CD4-positive, alpha-beta T cell treated with Interleukin-10 for 1 hour (primary cell): ENCODE measurements around the gene SLC16A9.
"Not testable (repeated sequence)": the region's sequence is repeated elsewhere in the genome, so short reads cannot be mapped to it uniquely, and the experiment has no call there.

Experiments
- DNase-seq: peaks from one replicate; pipeline ENCODE4 v3.0.0-alpha.2; 2020

SLC16A9 gene

DNA sequence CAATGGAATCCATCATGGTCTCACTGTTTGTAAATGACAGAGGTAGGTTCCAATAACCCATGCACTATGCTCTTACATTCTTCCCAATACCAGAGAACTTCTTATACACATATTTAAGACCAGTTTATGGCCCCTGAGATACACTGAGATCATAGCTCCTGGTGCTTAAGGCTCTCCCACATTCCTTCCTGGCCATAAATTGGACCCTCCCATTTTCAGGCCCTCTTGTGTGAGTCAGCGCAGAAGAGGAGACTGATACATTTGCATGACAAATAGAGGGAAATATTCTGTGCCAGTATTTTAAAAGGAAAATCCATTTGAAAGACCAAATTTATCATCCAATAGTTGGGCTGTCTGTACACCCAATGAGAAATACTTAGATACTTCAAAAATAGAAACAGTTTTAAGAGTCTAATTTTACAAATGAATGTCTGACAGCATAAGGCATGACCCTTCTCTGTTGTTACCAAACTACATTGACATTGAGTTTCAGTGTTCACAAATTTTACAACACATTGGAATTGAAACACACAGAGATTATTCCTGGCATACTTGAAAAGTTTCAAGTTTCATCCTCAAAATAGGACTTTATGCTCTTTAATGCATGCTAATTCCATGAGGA, 35.3 kb downstream of the SLC16A9 start:
- DNase-seq: no peak

DNA sequence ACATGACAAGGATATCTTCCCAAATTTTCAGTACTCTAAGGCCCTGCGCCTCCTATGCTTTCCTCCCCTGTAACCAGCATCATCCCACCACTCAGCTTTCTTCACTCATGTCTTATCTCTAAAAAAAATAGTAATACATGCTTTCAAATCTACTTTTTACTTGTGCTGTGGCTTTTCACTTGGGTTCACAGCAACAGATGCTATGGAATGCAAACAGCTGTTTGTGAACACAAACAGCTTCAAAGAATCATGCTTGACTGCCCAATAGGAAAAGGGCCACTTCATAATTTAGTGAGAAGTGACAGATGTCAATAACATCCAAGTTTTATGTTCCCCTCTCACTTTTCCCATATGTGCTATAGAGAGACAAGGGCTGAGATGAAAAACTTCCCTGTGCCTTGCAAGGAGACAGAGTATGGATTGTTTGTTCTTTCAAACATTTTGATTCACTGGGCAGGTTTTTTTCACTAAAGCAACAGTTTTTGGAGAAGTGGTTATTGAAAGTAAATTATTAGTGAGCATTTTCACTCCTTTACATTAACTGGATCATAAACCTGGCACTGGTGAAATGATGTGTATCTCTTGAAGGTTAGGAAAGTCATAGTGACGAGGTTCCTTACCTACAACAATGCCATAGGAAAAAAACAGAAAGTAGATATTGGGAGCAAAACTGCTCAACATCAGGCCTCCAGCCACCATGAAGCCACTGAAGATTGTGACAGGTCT, 37.3 kb downstream of the SLC16A9 start:
- DNase-seq: no peak

DNA sequence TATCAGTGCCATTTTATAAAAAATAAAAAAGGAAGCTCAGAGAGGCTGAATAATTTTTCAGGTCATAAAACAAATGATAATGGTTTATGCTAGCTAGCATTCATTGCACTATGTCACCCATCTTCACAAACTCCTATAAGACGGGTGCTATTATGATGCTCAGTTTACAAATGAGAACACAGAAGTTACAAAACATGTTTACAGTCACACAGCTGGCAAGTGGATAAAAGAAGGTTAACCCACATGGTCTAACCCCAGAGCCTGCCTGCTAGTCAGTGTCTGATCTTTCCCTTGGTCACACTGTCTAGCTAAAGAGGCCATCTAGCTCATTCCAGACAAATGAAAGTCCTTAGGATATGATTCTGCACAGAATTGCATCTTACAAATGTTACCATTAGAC, 39.4 kb downstream of the SLC16A9 start:
- no peak for DNase-seq

DNA sequence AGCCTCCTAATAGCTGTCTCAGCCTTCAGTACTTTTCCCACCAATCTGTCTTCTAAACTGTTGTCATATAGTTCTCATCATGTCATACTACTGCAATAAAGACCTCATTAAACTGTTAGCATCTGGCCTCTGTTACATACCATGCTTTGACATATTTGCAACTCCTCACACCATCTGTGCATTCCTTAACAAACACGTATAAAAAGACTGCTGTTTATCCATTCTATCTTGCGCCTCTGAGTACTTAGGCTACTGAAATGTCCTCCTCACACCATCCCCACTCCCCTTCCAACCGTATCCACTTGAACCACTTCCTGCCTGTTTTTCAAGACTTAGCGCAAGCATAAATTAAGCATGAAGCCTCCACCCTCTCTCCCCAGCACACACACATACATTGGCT, 41.6 kb downstream of the SLC16A9 start:
- DNase-seq: no peak

DNA sequence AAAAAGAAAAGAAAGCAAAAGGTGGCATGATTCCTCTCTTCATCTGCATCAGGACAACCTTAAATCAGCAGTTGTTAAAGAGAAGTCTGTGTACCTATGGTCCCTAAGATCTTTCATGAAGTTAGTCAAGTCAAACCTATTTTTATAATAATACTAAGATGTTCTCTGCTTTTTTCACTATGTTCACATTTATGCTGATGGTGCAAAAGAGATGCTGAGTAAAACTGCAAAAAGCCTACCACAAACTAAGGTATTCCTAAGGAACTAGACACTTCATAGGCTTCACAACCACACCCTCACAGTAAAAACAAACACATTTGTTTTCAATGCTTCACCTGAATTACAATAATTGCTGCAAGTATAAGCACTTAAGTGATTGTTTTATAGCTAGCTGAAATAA, 43.3 kb downstream of the SLC16A9 start:
- no peak for DNase-seq

DNA sequence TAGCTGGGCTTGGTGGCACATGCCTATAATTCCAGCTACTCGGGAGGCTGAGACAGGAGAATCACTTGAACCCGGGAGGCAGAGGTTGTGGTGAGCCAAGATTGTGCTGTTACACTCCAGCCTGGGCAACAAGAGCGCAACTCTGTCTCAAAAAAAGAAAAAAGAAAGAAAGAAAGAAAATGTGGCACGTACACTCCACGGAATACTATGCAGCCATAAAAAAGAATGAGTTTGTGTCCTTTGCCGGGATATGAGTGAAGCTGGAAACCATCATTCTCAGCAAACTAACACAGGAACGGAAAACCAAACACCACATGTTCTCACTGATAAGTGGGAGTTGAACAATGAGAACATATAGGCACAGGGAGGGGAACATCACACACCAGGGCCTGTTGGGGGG, 46.4 kb downstream of the SLC16A9 start:
- not testable (repeated sequence) for DNase-seq

DNA sequence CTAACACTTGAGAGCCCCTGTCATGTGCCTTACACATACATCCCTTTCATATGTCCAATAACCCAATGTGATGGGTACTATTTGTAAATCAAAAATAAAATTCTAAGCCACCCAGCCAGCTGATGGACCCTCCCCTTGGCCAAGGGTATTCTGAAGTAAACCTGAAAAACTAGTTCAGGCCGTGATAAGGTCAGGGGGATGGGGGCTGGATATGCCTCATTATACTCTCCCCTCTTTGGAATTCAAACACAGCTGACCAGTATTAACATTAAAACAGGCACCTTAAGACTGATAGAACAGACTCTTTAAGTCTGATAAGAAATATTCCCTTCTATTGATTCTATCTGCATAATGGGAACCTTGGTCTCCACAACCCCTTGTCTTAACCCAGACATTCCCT, 51.9 kb downstream of the SLC16A9 start:
- no peak for DNase-seq

DNA sequence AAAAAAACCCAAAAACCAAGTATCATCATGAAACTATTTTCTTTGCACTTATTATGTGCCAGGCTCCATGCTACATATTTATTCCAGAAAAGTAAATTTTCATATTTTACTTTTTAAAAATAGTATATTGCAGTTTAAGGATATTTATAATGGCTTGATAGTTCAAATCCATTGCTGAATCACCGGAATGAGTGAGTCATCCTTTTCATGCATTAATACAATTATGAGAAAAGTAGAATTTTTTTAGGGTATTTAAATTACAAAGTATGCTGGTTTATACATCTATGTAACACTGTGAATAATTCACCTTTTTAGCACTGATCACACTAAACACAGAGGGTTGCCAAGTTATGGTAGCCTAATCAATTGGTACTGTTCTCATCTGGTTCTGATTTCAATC, 54.3 kb downstream of the SLC16A9 start:
- DNase-seq: no peak

DNA sequence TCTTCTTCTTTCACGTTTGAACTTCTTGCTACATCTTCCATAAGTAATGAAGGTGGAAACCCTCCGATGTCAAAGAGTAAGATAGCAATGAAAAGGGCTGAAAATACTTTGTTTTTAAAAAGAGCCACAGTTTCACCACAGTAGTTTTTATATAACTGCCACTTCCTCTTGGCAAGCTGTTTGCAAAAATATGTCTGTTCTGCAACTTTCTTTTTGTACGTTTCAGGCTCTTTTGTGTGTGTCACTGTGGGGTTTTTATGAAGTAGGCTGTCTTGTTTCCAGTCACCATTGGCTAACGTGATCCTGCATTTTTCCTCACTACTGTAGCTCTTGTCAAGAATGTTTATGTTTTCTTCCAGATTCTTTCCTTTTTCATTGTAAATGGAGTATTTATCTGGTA, 55.6 kb downstream of the SLC16A9 start:
- DNase-seq: no peak

DNA sequence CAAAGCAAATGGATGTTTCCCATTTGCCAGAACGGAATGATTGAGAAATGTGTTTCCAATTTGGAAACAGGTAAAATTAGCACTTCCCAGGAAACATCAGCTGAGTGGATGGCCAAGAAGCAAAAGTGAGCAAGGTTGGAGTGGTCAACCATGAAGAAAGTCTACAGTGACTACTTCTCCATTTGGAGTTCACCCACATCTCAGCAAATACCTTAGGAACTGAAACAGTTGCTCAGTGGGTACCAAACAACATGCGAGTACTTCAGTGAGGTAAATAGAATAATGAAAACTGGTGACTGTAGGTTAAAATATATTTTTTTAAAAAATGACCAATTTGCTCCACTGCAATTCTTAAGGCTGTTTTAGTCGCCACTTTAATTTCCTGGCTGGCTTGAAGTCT, 57.7 kb downstream of the SLC16A9 start:
- DNase-seq: no peak

DNA sequence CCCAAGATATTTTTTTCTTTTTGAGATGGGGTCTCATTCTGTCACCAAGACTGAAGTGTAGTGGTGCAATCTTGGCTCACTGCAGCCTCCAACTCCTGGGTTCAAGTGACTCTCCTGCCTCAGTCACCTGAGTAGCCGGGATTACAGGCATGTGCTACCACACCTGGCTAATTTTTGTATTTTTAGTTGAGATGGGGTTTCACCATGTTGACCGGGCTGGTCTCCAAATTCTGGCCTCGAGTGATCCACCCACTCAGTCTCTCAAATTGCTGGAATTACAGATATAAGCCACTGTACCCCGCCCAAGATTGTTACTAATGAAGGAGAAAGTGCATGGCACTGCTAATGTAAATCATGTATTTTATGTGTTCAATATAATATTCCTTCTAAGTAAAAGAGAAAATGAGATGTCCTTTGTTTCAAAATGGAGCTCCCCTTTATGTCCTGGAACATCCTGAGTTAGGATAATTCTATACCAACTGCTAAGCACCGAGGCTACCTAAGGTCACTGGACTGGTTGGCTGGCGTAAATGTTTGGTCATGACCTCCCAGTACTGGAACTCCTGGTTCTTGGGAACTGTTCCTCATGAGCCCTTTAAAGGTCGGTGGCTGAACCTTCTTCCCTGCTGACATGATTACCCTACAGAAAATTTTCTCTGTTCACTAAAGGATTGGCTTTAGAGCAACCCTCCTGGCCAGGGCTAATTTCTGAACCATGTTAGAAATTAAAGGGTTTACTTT, 59.9 kb downstream of the SLC16A9 start:
- no peak for DNase-seq

DNA sequence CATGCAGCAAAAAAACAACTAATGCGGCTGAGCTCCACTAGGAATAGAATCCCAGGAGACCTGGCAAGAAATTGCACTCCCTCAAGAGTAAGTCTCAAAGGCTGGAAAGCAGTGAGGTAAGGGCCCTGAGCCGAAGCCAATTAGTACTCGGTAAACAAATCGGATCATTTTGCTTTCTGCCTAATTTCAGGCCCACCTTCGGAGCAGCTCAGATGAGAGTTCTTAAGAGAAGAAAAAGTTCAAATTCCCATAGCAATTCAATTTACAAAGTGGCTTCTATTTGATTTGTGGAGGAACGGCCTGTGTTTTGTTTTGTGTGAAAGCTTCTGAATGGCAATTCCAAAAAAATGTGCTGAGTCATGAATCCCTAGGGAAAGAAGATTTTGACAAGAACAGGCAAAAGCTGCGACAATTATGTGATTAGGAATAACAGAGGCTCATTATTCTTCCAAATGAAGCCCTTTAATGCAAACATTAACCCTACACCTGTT, 60.9 kb downstream of the SLC16A9 start:
- no peak for DNase-seq

DNA sequence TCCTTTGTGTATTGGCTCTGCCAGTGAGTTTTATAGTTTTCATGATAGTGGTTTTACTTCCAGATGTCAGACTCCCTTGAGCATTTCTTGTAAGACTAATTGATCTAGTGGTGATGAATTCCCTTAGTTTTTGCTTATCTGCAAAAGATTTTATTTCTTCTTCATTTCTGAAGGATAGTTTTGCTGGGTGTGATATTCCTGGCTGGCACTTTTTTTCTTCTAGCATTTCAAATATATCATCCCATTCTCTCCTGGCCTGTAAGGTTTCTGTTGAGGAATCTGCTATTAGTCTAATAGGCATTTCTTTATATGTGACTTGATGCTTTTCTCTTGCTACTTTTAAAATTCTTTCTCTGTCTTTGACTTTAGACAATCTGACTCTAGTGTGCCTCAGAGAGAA, 64.8 kb downstream of the SLC16A9 start:
- DNase-seq: no peak

DNA sequence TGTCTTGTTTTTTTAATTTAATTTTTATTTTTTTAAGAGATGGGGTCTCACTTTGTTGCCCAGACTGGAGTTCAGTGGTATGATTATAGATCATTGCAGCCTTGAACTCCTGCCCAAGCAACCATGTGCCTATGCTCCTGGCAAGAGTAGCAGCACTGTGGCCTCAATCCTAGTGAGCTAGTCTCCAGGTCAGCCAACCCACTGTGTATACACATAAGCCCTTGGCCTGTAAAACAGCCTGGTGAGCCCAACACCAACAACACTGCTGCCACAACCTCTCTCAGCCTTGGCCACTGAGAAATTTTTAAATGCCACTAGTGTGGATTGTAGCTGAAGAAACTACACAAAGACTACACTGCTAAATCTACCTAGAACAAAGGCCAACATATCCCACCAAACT, 68.0 kb downstream of the SLC16A9 start:
- DNase-seq: not testable (repeated sequence)

DNA sequence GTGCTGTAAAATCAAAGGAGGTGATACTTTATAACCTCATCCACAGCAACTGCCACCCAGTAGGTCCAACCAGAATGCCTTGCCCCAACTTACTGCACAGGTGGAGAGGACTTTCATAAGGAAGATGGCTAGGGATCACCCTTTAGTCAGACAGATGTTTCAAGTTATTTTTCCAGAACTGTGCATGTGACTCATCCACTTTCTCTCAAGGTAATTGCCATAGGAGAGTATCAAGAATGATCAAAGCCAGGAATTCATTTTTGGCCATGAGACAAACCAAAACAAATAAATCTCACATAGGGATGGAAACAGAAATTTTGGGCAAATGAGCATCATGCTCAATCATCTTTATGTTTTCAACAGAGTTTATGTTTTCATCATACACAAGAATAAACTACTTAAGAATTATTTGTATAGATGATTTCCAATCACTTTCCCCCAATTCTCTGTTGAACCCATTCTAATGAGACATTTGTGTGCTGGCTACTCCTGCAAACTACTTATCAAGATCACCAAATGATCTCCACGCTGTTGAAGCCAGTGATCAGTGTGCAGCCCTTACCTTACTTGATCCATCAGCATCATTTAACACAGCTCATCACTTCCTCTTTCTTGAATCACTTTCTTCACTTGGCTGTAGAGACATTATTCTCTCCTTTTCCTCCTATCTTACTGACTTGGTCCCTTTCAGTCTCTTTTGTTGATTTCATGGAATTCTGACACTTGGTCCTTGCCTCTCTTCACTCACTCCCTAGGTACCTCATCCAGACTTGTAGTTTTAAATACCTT, 74.0 kb downstream of the SLC16A9 start:
- no peak for DNase-seq

DNA sequence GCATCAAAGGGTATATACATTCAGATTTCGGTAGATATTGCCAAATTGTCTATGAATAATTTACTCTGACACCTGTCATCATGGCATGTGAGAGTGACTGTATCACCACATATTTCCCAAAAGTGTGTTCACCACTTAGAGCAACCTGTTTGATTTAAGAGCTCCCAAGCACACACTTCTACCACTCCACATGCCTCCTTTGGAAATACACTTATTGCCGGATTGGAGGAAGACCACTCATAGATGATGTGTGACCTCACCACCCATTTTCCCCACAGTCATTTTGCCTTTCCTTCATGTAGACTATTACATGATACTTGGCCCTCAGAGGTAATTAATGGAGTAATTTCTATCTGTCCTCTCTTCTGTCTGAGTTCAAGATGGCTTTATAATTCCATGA, 75.5 kb downstream of the SLC16A9 start:
- no peak for DNase-seq

DNA sequence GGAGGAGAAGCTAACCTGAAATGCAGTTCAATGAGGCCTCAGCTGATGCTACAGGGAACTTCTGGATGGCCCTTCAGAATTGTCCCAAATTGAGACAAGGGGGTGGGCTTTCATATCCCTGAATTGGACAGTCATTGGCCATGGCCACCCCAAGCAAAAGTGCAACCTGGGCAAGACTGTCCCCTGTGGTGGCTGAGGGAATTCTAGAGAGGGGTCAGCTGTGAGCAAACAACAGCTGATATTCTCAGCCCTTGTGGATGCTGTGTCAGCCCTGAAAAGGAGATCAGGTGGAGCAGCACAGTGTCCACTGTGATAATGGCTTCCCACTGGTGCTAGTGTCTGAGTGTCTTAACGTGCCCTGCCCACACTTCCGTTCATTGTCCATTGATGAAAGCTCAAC, 76.6 kb downstream of the SLC16A9 start:
- DNase-seq: no peak

DNA sequence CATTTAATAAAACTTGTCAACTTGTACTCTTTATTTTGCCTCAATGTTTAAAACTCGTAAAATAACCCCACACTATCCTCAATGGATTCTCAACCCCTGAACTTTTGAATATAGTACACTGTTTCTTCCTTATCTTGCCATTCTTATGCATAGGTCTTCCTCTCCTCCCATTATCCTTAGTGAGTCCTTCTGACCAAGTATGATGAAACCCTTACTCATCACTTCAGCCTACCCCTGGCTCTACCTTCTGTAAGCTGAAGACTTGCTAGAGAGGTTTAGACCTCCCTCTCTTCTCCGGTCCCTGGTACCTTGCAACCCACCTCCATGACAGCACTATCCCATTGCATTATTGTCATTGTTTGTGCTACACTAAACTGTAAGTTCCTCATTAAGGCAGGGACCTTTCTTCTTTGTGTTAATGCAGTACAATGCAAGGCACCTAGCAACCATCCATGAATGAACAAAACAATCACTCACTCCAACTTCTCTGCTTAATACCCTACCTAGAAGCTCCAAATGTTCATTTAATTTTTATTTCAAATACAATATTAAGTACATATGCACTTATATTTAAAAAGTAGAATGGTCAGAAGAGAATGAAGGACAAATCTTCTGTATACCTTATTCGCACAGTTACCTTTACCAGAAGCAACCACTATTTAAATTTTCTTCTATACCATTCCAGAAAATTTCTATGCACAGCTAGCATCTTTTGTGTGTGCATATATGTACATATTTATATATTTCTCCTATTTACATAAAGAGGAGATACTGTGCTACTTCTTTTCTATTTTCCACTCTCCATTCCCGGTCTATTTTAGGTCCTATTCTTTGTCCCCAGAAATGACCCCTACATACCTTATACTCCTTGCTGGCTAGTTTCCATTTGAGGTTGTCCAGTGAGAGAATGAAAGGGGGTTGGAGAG, 77.5 kb downstream of the SLC16A9 start:
- DNase-seq: no peak

DNA sequence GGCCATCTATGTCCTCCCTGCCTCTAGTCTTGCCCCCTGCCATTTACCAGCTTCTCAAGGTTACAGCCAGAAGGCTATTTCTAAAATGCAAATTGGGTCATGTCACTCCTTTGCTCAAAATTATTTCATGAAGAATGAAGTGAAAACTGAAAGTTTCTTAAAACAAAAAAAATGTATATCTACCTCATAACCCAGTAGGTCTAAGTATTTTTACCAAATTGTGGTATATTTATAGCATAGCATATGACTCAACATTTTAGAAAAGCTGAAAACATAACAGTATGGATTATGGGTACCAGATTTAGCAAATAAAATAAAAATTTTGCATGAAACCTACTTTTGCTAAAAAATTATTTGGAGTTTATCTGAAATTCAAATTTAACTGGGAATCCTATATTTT, 78.4 kb downstream of the SLC16A9 start:
- DNase-seq: no peak

DNA sequence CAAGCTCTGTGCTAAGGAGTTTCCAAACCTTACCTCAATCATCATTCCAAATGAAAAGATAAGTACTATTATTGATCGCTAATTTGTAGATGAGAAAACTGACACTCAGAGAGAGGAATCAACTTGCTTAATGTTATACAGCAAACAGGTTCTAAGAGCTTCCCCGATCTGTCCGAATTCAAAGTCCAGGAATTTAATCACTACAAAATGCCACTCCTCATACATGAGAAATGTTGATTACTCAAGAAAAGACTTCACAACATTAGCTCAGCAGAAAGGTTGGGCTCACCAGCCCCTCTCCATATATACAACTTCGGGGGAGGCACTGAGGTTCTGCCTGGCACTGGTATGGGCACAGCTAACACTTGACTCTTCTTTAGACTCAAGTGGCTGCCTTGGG, 80.7 kb downstream of the SLC16A9 start:
- DNase-seq: no peak

DNA sequence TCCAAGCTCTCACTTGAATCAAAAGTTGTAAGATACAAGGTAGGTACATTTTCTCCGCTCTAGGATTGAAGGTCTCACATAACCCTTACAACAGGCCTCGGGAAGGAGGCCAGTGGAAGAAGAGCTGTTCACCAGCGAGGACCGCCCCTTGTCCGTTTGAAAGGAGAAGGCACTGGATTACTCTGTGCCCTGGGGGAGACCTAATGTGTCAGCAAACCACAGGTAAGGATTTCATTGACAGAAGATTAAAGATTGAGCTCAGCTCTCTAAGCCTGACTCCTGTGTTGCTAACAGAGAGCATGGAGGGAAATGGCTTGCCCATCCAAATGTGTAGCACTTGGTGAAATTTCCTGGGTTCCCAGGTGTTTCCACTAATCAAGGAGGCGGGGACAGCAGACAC, 81.2 kb downstream of the SLC16A9 start:
- DNase-seq: no peak

DNA sequence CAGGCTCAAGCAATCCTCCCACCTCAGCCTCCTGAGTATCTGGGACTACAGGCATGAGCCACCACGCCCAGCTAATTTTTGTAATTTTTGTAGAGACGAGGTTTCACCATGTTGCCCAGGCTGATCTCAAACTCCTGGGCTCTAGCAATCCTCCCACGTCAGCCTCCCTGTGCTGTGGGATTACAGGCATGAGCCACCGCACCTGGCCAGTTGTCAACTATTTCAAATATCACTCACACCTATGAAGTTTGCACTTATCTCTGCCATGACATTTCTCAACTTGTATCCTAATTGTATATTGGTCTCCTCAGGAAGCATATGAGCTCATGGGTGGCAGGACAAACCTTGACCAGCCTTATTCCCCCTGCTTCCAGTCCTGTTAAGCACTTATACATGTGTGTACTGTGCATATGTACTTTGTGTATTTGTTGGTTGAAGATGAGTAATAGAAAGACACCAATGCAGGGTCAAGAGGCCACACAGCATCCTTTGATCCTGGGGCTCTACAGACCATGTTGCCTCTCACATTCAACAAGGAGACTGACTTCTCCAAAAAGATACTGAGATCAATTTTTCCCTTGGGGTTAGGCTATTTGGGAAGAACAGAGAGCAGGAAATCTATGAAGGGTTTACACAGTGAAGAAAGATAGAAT, 82.2 kb downstream of the SLC16A9 start:
- DNase-seq: no peak
